GM18870 (cell line): ENCODE measurements around the gene PKM.

Experiments
- ATAC-seq: cut with Tn5 transposase; IDR thresholded peaks from one replicate; pipeline ENCODE4 v1.9.1; 2021; ENCODE audit warnings: moderate library complexity; ENCODE audit not compliant: unreplicated experiment

Gene PKM

GRCh38 chr15:72161361-72162132 is 69.4 kb downstream of the PKM start:
- ATAC-seq, result no peak

- no peak for ATAC-seq
Measured at GRCh38 chr15:72160696-72161245, 70.2 kb downstream of the PKM start.

GRCh38 chr15:72156928-72157327 is 74.1 kb downstream of the PKM start:
- no peak for ATAC-seq

GRCh38 chr15:72155635-72156616 is 75.1 kb downstream of the PKM start:
- no peak for ATAC-seq

GRCh38 chr15:72155003-72155621 is 75.9 kb downstream of the PKM start:
- ATAC-seq, result no peak

- ATAC-seq, result no peak
Measured at GRCh38 chr15:72154316-72154715, 76.7 kb downstream of the PKM start.

- no peak for ATAC-seq
Measured at GRCh38 chr15:72153269-72154000, 77.6 kb downstream of the PKM start.
